Smooth muscle cell (in vitro differentiated cells): ENCODE measurements around the gene ACAA2. TPM values are rescaled to one million over a fixed set of nuclear protein-coding genes. Genes with fewer than 3 reads are reported as not detected.

Experiments used
- DNase-seq: peaks from one replicate; lab custom pipeline; 2025; ENCODE audit not compliant: unreplicated experiment; lab: John Stamatoyannopoulos, UW
- H2AFZ ChIP-seq: fragments of 200-600 bp; sonication (generic); 2 replicates; pipeline ENCODE4 v1.6.0; 2016; ENCODE audit warnings: antibody characterized with exemption, low read depth, mild to moderate bottlenecking
- H3F3A ChIP-seq: fragments of 200-600 bp; sonication (generic); 2 replicates; pipeline ENCODE4 v1.6.0; 2017; ENCODE audit warnings: antibody characterized with exemption, low read depth
- H3K27ac ChIP-seq: fragments of 200-600 bp; sonication (generic); 2 replicates; pipeline ENCODE4 v1.5.1; 2016; ENCODE audit warnings: low read depth, mild to moderate bottlenecking
- H3K27me3 ChIP-seq: fragments of 200-600 bp; sonication (generic); 2 replicates; pipeline ENCODE4 v1.6.1; 2016; ENCODE audit warnings: low read depth, mild to moderate bottlenecking
- H3K36me3 ChIP-seq: fragments of 200-600 bp; sonication (generic); 2 replicates; pipeline ENCODE4 v1.5.1; 2016; ENCODE audit warnings: low read depth
- H3K4me1 ChIP-seq: fragments of 200-600 bp; sonication (generic); 2 replicates; pipeline ENCODE4 v1.5.1; 2016; ENCODE audit warnings: low read depth
- H3K4me2 ChIP-seq: fragments of 200-600 bp; sonication (generic); 2 replicates; pipeline ENCODE4 v1.6.0; 2016; ENCODE audit warnings: mild to moderate bottlenecking
- H3K4me3 ChIP-seq: fragments of 200-600 bp; sonication (generic); 2 replicates; pipeline ENCODE4 v1.5.1; 2016; ENCODE audit warnings: mild to moderate bottlenecking
- H3K79me2 ChIP-seq: fragments of 200-600 bp; sonication (generic); 2 replicates; pipeline ENCODE4 v1.6.0; 2016; ENCODE audit warnings: low read depth, mild to moderate bottlenecking
- H3K9ac ChIP-seq: fragments of 200-600 bp; sonication (generic); 2 replicates; pipeline ENCODE4 v1.6.0; 2016; ENCODE audit warnings: low read depth
- H3K9me3 ChIP-seq: fragments of 200-600 bp; sonication (generic); replicated peaks from 2 replicates; pipeline ENCODE4 v1.5.1; 2016; ENCODE audit warnings: low read depth
- H4K20me1 ChIP-seq: fragments of 200-600 bp; sonication (generic); 2 replicates; pipeline ENCODE4 v1.6.0; 2016; ENCODE audit warnings: low read depth
- WGBS: methylation state at CpG from one replicate; pipeline ENCODE4 v1.1.7; 2016; ENCODE audit warnings: low lambda C conversion rate; 5-methylcytosine and 5-hydroxymethylcytosine counted together
- polyA plus RNA-seq: library from polyadenylated mRNA; unstranded; fragments of >200 nt; fragmentation: Nextera tagmentation; extraction: Ambion mirVana; gene quantifications from 2 replicates; pipeline ENCODE4 v1.2.1, GENCODE V29; 2016
- total RNA-seq: library from RNA; depleted of rRNA; stranded (reverse); fragments of >200 nt; gene quantifications from 2 replicates; pipeline ENCODE4 v1.2.3, GENCODE V29; 2014
- TF ChIP-seq, protein P1 (sequence below): fragments of 200-600 bp; sonication (generic); IDR thresholded peaks from 2 replicates; pipeline ENCODE4 v1.5.1; 2017; ENCODE audit warnings: borderline replicate concordance, mild to moderate bottlenecking, antibody characterized with exemption; ENCODE audit not compliant: insufficient read depth, poor library complexity, severe bottlenecking

The ACAA2 gene
- total and polyA plus RNA-seq, 2 experiments from 2014 or later = 62.3 to 94.6 TPM

DNA sequence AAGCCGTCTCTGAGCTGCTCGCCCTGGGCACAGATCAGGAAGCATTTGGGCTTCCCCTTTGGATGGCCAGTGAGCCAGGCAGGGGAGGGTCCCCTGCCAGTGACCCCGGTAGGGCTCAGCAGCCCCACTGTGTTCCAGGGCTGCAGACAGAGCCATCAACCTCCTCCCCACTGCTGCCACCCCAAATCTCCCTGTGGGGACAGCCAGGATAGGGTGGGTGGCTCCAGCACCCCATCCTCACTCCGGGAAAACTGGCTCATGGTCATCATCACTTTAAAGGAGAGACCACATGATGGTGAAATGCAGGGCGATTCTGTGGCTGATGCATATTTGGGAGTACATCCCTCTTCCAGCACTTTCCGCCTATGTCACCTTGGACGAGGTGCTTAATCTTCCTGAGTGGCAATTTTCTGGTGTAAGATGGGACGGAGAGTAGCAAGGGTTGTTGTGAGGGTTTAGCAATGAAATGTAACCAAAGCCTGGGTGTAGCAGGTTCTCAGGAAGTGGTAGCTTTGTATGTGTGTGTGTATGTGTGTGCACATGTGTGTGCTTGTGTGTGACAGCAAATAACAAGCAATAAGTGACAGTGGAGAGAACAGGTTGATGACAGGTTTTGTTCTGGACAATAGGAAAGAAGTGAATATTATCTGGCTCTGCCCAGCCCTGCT lies 61.8 kb downstream of the ACAA2 start:
- Histone ChIP-seq H3F3A (no peaks in the 10 kb centered on the region), H3K4me3 (no peak overlapping the region), H4K20me1 (no peaks in the 10 kb centered on the region), H3K79me2 (no peaks in the 10 kb centered on the region), H3K27me3 (no peaks in the 10 kb centered on the region), H3K9ac (no peak overlapping the region), H3K4me2 (no peak overlapping the region), H3K9me3 (no peaks in the 10 kb centered on the region), H3K36me3 (no peaks in the 10 kb centered on the region), H3K27ac (no peak overlapping the region), H3K4me1 (no peaks in the 10 kb centered on the region), H2AFZ (no peak overlapping the region)
- TF ChIP-seq, protein P1, sequence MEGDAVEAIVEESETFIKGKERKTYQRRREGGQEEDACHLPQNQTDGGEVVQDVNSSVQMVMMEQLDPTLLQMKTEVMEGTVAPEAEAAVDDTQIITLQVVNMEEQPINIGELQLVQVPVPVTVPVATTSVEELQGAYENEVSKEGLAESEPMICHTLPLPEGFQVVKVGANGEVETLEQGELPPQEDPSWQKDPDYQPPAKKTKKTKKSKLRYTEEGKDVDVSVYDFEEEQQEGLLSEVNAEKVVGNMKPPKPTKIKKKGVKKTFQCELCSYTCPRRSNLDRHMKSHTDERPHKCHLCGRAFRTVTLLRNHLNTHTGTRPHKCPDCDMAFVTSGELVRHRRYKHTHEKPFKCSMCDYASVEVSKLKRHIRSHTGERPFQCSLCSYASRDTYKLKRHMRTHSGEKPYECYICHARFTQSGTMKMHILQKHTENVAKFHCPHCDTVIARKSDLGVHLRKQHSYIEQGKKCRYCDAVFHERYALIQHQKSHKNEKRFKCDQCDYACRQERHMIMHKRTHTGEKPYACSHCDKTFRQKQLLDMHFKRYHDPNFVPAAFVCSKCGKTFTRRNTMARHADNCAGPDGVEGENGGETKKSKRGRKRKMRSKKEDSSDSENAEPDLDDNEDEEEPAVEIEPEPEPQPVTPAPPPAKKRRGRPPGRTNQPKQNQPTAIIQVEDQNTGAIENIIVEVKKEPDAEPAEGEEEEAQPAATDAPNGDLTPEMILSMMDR = no peak
- no peak for DNase-seq
- WGBS = 88% methylated on average over 8 of the region's 8 CpGs

DNA sequence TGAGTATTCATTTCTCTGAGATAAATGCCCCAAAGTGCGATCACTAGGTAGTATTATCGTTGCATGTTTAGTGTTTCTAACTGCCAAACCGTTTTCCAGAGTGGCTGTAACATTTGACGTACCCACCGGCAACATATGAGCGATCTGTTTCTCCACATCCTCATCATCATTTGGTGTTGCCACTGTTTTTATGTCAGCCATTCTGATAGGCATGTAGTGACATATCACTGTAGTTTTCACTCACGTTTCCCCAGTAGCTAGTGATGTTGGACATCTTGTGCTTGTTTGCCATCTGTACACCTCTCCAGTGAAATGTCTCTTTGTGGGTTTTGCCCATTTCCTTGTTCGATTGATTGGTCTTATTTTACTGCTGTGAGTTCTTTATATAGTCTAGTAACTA lies 63.8 kb downstream of the ACAA2 start:
- Histone ChIP-seq H3K9me3 (no peaks in the 10 kb centered on the region), H3K36me3 (no peaks in the 10 kb centered on the region), H3K27me3 (no peaks in the 10 kb centered on the region), H2AFZ (no peak overlapping the region), H4K20me1 (no peaks in the 10 kb centered on the region), H3K27ac (no peak overlapping the region), H3K4me3 (no peak overlapping the region), H3F3A (no peaks in the 10 kb centered on the region), H3K9ac (no peak overlapping the region), H3K4me2 (no peak overlapping the region), H3K79me2 (no peaks in the 10 kb centered on the region), H3K4me1 (no peaks in the 10 kb centered on the region)
- WGBS = 77% methylated on average over 8 of the region's 8 CpGs
- no peak for DNase-seq
- TF ChIP-seq, protein P1 = no peak

GRCh38 chr18:49747876-49748275 lies 65.5 kb downstream of the ACAA2 start:
- Histone ChIP-seq H3K36me3 (no peaks in the 10 kb centered on the region), H3K9me3 (no peaks in the 10 kb centered on the region), H4K20me1 (no peaks in the 10 kb centered on the region), H2AFZ (no peak overlapping the region), H3K27ac (no peak overlapping the region), H3K79me2 (no peaks in the 10 kb centered on the region), H3K9ac (no peak overlapping the region), H3K4me2 (no peak overlapping the region), H3K4me1 (no peaks in the 10 kb centered on the region), H3K4me3 (no peak overlapping the region), H3K27me3 (no peaks in the 10 kb centered on the region), H3F3A (no peaks in the 10 kb centered on the region)
- TF ChIP-seq, protein P1 = no peak
- WGBS = 48% methylated on average over 5 of the region's 5 CpGs
- no peak for DNase-seq
